GM12872 (cell line): Measurements from ENCODE around the gene HERPUD1.
A peak's percentile ranks its signal among the peaks of the same experiment; 100 is the strongest.

Source experiments
- TF ChIP-seq, protein P1 (sequence below): IDR thresholded peaks from 3 replicates; pipeline ENCODE4 v1.5.1; 2011; ENCODE audit warnings: low read depth, mild to moderate bottlenecking, low read length, moderate library complexity; ENCODE audit not compliant: insufficient read depth

Gene HERPUD1, protein sequence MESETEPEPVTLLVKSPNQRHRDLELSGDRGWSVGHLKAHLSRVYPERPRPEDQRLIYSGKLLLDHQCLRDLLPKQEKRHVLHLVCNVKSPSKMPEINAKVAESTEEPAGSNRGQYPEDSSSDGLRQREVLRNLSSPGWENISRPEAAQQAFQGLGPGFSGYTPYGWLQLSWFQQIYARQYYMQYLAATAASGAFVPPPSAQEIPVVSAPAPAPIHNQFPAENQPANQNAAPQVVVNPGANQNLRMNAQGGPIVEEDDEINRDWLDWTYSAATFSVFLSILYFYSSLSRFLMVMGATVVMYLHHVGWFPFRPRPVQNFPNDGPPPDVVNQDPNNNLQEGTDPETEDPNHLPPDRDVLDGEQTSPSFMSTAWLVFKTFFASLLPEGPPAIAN

DNA sequence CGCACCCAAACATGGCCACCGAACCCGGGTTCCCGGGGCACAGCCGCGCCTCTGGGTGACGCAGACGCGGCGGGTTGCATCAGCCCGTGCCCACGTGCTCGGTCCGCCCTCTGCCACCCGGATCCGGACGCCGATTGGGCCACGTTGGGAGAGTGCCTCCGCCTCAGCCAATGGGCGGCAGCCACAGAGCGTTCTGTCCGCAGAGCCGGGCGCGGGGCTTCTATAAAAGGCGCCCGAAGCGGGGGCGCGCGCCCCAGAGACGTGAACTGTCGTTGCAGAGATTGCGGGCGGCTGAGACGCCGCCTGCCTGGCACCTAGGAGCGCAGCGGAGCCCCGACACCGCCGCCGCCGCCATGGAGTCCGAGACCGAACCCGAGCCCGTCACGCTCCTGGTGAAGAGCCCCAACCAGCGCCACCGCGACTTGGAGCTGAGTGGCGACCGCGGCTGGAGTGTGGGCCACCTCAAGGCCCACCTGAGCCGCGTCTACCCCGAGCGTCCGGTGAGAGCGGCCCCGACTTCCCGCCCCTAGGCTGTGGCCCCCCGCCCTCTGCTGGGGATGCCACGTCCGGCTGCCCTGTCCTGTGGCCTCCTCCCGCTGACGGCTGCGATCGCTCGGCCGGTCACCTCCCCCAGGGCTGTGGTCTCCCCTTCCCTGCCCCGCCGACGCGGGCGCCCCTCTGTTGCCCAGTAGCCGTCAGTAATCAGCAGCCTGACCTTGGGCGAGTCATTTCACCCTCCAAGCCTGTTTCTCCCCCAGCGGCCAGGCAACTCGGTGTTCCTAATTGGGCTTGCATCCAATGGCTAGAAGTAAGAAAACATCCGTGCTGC lies at the start of gene HERPUD1:
HERPUD1 (plus strand) TSS at position 251 of the 829 bp plus-strand sequence; CDS start at position 354, 103 bp downstream.
- TF ChIP-seq, protein P1, sequence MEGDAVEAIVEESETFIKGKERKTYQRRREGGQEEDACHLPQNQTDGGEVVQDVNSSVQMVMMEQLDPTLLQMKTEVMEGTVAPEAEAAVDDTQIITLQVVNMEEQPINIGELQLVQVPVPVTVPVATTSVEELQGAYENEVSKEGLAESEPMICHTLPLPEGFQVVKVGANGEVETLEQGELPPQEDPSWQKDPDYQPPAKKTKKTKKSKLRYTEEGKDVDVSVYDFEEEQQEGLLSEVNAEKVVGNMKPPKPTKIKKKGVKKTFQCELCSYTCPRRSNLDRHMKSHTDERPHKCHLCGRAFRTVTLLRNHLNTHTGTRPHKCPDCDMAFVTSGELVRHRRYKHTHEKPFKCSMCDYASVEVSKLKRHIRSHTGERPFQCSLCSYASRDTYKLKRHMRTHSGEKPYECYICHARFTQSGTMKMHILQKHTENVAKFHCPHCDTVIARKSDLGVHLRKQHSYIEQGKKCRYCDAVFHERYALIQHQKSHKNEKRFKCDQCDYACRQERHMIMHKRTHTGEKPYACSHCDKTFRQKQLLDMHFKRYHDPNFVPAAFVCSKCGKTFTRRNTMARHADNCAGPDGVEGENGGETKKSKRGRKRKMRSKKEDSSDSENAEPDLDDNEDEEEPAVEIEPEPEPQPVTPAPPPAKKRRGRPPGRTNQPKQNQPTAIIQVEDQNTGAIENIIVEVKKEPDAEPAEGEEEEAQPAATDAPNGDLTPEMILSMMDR, result peak; percentile 11; the same call in 1 of the 3 replicates

DNA sequence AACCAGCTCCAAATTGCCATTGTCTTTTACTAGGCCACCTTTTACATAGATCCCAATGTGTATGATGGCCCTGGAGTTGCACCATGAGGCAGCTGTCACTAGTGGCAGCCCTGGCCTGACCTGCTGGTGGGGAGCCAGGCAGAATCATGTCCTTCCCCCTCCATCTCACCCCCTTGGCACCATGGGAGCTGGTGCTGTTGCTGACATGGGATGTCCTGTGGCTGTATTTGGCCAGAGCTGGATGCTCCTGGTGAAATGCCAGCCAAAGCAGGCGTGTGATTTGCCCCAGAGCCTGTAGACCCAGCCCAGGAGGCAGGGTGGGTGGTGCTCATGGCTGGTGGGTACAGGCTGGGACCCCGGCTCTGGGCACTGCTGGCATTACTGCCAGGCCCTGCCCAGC lies 48.4 kb upstream of the HERPUD1 start:
- TF ChIP-seq, protein P1, result no peak

DNA sequence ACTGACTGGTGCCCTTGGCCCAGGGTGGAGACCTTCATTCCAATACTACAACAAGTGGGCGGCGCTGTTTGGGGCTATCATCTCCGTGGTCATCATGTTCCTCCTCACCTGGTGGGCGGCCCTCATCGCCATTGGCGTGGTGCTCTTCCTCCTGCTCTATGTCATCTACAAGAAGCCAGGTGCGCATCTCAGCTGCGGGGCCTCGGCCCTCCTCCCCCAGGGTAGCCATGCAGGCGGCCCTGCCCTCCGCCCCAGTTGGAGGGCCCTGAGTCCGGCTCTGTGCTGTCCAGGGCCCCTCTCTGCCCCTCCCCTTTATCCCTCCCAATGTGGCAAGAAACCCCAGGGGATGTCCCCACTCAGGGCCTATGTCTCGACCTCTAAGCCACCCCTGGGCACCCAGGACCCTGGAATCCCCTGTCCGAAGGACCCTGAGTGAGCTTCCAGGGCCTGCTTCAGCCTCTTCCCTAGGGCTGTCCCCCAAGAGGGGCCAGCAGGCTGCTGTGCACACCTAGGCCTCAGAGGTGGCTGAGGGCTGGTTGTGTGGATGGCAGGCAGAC lies 47.8 kb upstream of the HERPUD1 start:
- TF ChIP-seq, protein P1, result no peak

DNA sequence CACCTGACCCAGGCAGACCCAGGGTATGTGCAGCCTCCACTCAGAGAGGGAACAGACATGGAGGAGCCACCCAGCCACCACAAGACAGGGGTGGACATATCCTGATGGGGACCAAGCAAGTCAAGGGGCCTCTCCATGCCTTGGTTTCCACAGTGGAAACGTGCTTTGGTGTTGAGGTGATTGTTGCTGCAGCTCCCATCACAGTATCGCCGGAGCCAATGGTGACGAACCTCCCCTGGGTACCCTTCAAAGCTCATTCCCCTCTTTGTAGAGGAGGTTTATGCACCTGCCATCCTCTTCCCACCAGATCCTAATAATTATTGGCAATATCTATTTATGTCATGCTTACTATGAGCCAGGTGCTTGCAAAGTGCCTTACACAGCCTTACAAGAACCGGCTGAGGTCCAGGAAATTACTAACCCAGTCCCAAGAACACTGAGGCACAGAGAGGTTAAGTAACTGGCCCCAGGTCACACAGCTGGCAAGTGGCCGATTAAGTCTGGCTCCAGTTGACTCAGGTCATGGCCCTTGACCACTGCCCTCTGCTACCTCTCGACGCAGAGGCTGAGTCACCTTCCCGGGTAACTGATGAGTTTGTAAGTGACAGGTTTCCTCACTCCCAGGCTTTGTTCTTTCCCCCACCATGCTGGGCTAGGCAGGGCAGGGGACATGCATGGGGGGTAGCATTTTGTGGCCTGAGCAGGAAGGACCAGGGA lies 46.3 kb upstream of the HERPUD1 start:
- TF ChIP-seq, protein P1, result no peak

DNA sequence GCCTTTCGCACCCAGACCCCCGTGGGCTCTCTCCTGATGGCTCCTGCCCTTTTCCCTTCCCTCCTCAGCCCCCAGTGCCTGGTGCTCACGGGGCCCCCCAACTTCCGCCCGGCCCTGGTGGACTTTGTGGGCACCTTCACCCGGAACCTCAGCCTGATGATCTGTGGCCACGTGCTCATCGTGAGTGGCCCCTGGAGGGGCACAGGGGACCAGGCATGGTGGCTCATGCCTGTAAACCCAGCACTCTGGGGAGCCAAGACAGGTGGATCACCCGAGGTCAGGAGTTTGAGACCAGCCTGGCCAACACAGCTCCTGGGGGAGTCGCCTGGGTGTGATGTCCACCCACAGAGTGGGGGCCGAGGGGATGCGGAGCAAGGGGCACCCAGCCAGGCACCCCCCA lies 45.6 kb upstream of the HERPUD1 start:
- TF ChIP-seq, protein P1, result no peak

DNA sequence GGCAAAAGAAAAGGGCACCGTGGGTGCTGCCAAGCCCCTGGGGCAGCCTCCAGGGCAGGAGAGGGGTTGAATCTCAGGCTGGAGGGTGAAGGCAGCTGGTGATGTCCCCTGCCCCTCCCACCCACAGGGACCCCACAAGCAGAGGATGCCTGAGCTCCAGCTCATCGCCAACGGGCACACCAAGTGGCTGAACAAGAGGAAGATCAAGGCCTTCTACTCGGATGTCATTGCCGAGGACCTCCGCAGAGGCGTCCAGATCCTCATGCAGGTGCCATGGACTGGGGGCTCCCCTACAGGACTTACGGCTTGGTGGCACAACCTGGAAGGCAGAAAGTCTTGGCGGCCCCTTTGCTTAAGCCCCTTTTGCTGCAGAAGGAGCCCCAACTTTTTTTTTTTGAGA lies 45.1 kb upstream of the HERPUD1 start:
- TF ChIP-seq, protein P1, result no peak
